Endothelial cell of umbilical vein (primary cell): ENCODE data around the gene EPN3. TPM values are rescaled to one million over a fixed set of nuclear protein-coding genes. Genes with fewer than 3 reads are reported as not detected.

Source experiments
- BruUV-seq: library from RNA; stranded (reverse); fragments of 400-500 nt; replicated peaks from 2 replicates; lab custom pipeline; 2021; lab: Mats Ljungman, UMichigan
- CTCF ChIA-PET: fragments of 300-600, 350-600 bp; sonication (Branson Sonifier 250); formaldehyde crosslinking; loops from one replicate; lab custom pipeline; 2021; ENCODE audit warnings: antibody characterized with exemption, inconsistent platforms; lab: Charles Lee
- POLR2A ChIA-PET: fragments of 300-600, 350-600 bp; sonication (Branson Sonifier 250); formaldehyde crosslinking; loops from one replicate; lab custom pipeline; 2021; ENCODE audit warnings: antibody characterized with exemption, inconsistent platforms; lab: Charles Lee
- DNase-seq: peaks from one replicate; pipeline ENCODE4 v3.0.0-alpha.2; 2011; ENCODE audit warnings: low read depth, low spot score
- FAIRE-seq: peaks from 2 replicates; lab custom pipeline; 2011; peaks lifted over from hg19 to GRCh38; lab: Jason Lieb, UNC
- H2AFZ ChIP-seq: 2 replicates; pipeline ENCODE4 v1.6.0; 2012; ENCODE audit warnings: low read depth, low read length, control low read depth, inconsistent platforms
- H3K27ac ChIP-seq: 2 replicates; pipeline ENCODE4 v1.5.1; 2011; ENCODE audit warnings: low read depth, mild to moderate bottlenecking, control low read depth, low read length, moderate library complexity; ENCODE audit not compliant: insufficient read depth
- H3K27me3 ChIP-seq, 2 experiments: 2 replicates each; pipeline versions ENCODE4 v1.6.0 to v1.6.1; 2011; ENCODE audit warnings: low read length in 2 of 2, mixed read lengths in 1 of 2; ENCODE audit not compliant: control insufficient read depth in 2 of 2, insufficient read depth in 2 of 2
- H3K36me3 ChIP-seq, 2 experiments: 2 replicates in 1 of 2; 3 replicates in 1 of 2; pipeline ENCODE4 v1.5.1; 2011; ENCODE audit warnings: low read length in 2 of 2, mild to moderate bottlenecking in 1 of 2, moderate library complexity in 1 of 2; ENCODE audit not compliant: control insufficient read depth in 2 of 2, insufficient read depth in 2 of 2; ENCODE audit errors: extremely low read depth in 1 of 2
- H3K4me1 ChIP-seq: 3 replicates; pipeline ENCODE4 v1.5.1; 2011; ENCODE audit warnings: mild to moderate bottlenecking, low read length; ENCODE audit not compliant: control insufficient read depth, insufficient read depth; ENCODE audit errors: extremely low read depth
- H3K4me2 ChIP-seq: 2 replicates; pipeline ENCODE4 v1.6.1; 2011; ENCODE audit warnings: low read length, control low read depth, mixed read lengths; ENCODE audit not compliant: insufficient read depth
- H3K4me3 ChIP-seq, 3 experiments: fragments of 200-600 bp in 1 of 3; sonication (generic), shearing (Covaris generic) in 1 of 3; replicated peaks in 1 of 3; 2 replicates each; pipeline ENCODE4 v1.5.1; 2011 to 2016; ENCODE audit warnings: control low read depth in 3 of 3, low read length in 3 of 3, mild to moderate bottlenecking in 2 of 3, inconsistent platforms in 1 of 3, low read depth in 1 of 3, moderate library complexity in 1 of 3; ENCODE audit not compliant: insufficient read depth in 1 of 3
- H3K79me2 ChIP-seq: 2 replicates; pipeline ENCODE4 v1.6.0; 2012; ENCODE audit warnings: low read length, inconsistent platforms; ENCODE audit not compliant: control insufficient read depth, insufficient read depth
- H3K9ac ChIP-seq: replicated peaks from 2 replicates; pipeline ENCODE3; 2011; ENCODE audit warnings: low read length, control low read depth; ENCODE audit not compliant: insufficient read depth; ENCODE audit errors: extremely low read depth
- H3K9me1 ChIP-seq: replicated peaks from 3 replicates; pipeline ENCODE4 v1.6.0; 2011; ENCODE audit warnings: mild to moderate bottlenecking, low read length; ENCODE audit not compliant: control insufficient read depth, insufficient read depth; ENCODE audit errors: extremely low read depth
- H3K9me3 ChIP-seq: replicated peaks from 2 replicates; pipeline ENCODE4 v1.5.1; 2012; ENCODE audit warnings: low read length, inconsistent platforms; ENCODE audit not compliant: control insufficient read depth, insufficient read depth
- H4K20me1 ChIP-seq: replicated peaks from 2 replicates; pipeline ENCODE3; 2011; ENCODE audit warnings: mild to moderate bottlenecking, low read length; ENCODE audit not compliant: control insufficient read depth, insufficient read depth; ENCODE audit errors: extremely low read depth
- CTCF ChIP-seq, 2 donors: IDR thresholded peaks; 1 replicate in 1 of 2; 2 replicates in 1 of 2; pipeline ENCODE4 v1.5.1; 2011; ENCODE audit warnings: low read length in 2 of 2, mild to moderate bottlenecking in 2 of 2, moderate library complexity in 2 of 2, control low read depth in 1 of 2, inconsistent platforms in 1 of 2, low read depth in 1 of 2; ENCODE audit not compliant: insufficient read depth in 1 of 2; ENCODE audit errors: extremely low read depth in 1 of 2
- EZH2 ChIP-seq: IDR thresholded peaks from 2 replicates; pipeline ENCODE4 v1.6.1; 2012; ENCODE audit warnings: borderline replicate concordance, low read depth, mild to moderate bottlenecking, moderate library complexity, low read length, inconsistent platforms; ENCODE audit not compliant: severe bottlenecking
- FOS ChIP-seq: IDR thresholded peaks from 2 replicates; pipeline ENCODE4 v1.6.1; 2011; ENCODE audit warnings: mild to moderate bottlenecking, low read length, moderate library complexity, borderline replicate concordance; ENCODE audit not compliant: insufficient read depth
- GATA2 ChIP-seq: IDR thresholded peaks from 2 replicates; pipeline ENCODE4 v1.7.0; 2011; ENCODE audit warnings: low read depth, mild to moderate bottlenecking, moderate library complexity, mixed read lengths, low read length; ENCODE audit not compliant: insufficient read length, insufficient read depth
- JUN ChIP-seq: IDR thresholded peaks from 2 replicates; pipeline ENCODE4 v1.6.1; 2011; ENCODE audit warnings: borderline replicate concordance, low read depth; ENCODE audit not compliant: insufficient read length, insufficient read depth
- MAX ChIP-seq: IDR thresholded peaks from 2 replicates; pipeline ENCODE4 v1.6.1; 2011; ENCODE audit not compliant: insufficient read depth, insufficient read length
- MYC ChIP-seq: IDR thresholded peaks from one replicate; pipeline ENCODE4 v1.6.1; 2011; ENCODE audit warnings: mild to moderate bottlenecking, low read depth, low read length
- POLR2A ChIP-seq: IDR thresholded peaks from 2 replicates; pipeline ENCODE4 v1.6.1; 2012; ENCODE audit warnings: low read depth, mild to moderate bottlenecking, control low read depth, low read length
- POLR2AphosphoS5 ChIP-seq: IDR thresholded peaks from 2 replicates; pipeline ENCODE4 v1.6.1; 2012; ENCODE audit warnings: low read depth, mild to moderate bottlenecking, control low read depth, low read length, moderate library complexity; ENCODE audit not compliant: insufficient read depth
- dilution Hi-C: fragments of 300-500 bp; cut with MboI; formaldehyde crosslinking; loops from one replicate; pipeline ENCODE4 v1.15.0; 2019; ENCODE audit warnings: low sequenced_read_pairs; ENCODE audit not compliant: extremely low pct_ligation_motif_present
- intact Hi-C: fragments of 100-400 bp; cut with micrococcal nuclease; formaldehyde crosslinking; loops from one replicate; pipeline ENCODE4 v1.10.0; 2022
- polyA plus RNA-seq, 4 experiments: library from polyadenylated mRNA; depleted of rRNA in 3 of 4; stranded (reverse) in 3 of 4; unstranded in 1 of 4; fragments of >200 nt; gene quantifications; 2 replicates each; pipeline versions ENCODE4 v1.2.1 to v1.2.3, GENCODE V29; 2011 to 2012; ENCODE audit warnings: missing spikeins in 1 of 4
- total RNA-seq: library from RNA; stranded (reverse); gene quantifications from 2 replicates; pipeline ENCODE4 v1.2.3, GENCODE V29; 2021

EPN3 gene
- total and polyA plus RNA-seq, 2 donors (not counting 3 experiments of a cell fraction or from before 2014, with no cell fraction given): not detected

- Histone ChIP-seq H3K4me2 (no peak overlapping the region), H2AFZ (no peak overlapping the region), H3K27ac (no peak overlapping the region), H3K36me3 (no peaks in the 10 kb centered on the region), H3K4me1 (peaks cover 9% of the 10 kb centered on the region), H3K9me3 (no peaks in the 10 kb centered on the region), H3K79me2 (no peaks in the 10 kb centered on the region), H3K9me1 (no peaks in the 10 kb centered on the region), H3K4me3 (no peak overlapping the region), H4K20me1 (no peaks in the 10 kb centered on the region), H3K27me3 (no peaks in the 10 kb centered on the region), H3K9ac (no peak overlapping the region)
- POLR2A ChIA-PET: no interaction called here
- DNase-seq: no peak
- dilution Hi-C loops: no loop called here
- intact Hi-C loops: no loop called here
- no TSS peak for BruUV-seq
- CTCF ChIA-PET: interaction anchor here (0.9 to 1.2 kb wide), 3 partner anchors 9 to 262 kb away, joined by 3 to 4 read pairs (median 4); no protein-coding TSS in a partner anchor
- no peak for TF ChIP-seq JUN
- TF ChIP-seq EZH2: no peak
- TF ChIP-seq GATA2: no peak
- no peak for TF ChIP-seq CTCF (IDR thresholded peaks at IDR 0.05; ENCODE audit: extremely low read depth in 1 of 2, insufficient read depth in 1 of 2, low read depth in 1 of 2, low read length in 2 of 2)
- TF ChIP-seq POLR2A: no peak
- no peak for TF ChIP-seq MYC
- no peak for TF ChIP-seq MAX
- TF ChIP-seq FOS: no peak
- no peak for TF ChIP-seq POLR2AphosphoS5
- FAIRE-seq: no peak
Measured at GRCh38 chr17:50520483-50520882, 12.1 kb upstream of the EPN3 start.
